A549 (cell line): ENCODE data around the gene ANKK1. TPM values are rescaled to one million over a fixed set of nuclear protein-coding genes. Genes with fewer than 3 reads are reported as not detected.

ENCODE experiments used
- ATAC-seq, 2 experiments: fragments of 200-7000 bp in 1 of 2; fragments of >200 bp in 1 of 2; cut with Nextera tagmentation in 1 of 2; cut with Tn5 transposase in 1 of 2; 3 replicates each; pipeline versions ENCODE4 v1.8.0 to v1.9.1; 2018 to 2020; ENCODE audit warnings: mild to moderate bottlenecking in 1 of 2, moderate library complexity in 1 of 2
- CTCF ChIA-PET: fragments of 300-600 bp; sonication (Branson Sonifier 250); formaldehyde crosslinking; extraction: SDS; loops from one replicate; lab custom pipeline; 2021; ENCODE audit warnings: antibody characterized with exemption, inconsistent platforms; lab: Yijun Ruan, JAX
- POLR2A ChIA-PET: fragments of 350-600 bp; formaldehyde crosslinking; extraction: SDS; loops from one replicate; lab custom pipeline; 2021; ENCODE audit warnings: antibody characterized with exemption, inconsistent platforms; lab: Yijun Ruan, JAX
- DNase-seq, 2 experiments: peaks; one replicate each; pipeline versions ENCODE4 v3.0.0 to v3.0.0-alpha.2; 2011 to 2016; ENCODE audit warnings: low read depth in 1 of 2, low spot score in 1 of 2
- FAIRE-seq: peaks from 2 replicates; lab custom pipeline; 2011; peaks lifted over from hg19 to GRCh38; lab: Jason Lieb, UNC
- H3K27ac ChIP-seq, 2 experiments: fragments of >200 bp; sonication (Bioruptor Twin); formaldehyde crosslinking; 3 replicates each; pipeline ENCODE4 v1.5.1; 2016 to 2017
- H3K4me1 ChIP-seq: fragments of >200 bp; sonication (Bioruptor Twin); formaldehyde crosslinking; 3 replicates; pipeline ENCODE4 v1.6.1; 2016
- H3K4me2 ChIP-seq: fragments of >200 bp; sonication (Bioruptor Twin); formaldehyde crosslinking; 3 replicates; pipeline ENCODE4 v1.6.1; 2016
- H3K4me3 ChIP-seq: fragments of >200 bp; sonication (Bioruptor Twin); formaldehyde crosslinking; 3 replicates; pipeline ENCODE4 v1.5.1; 2016
- H3K9me3 ChIP-seq: fragments of >200 bp; sonication (Bioruptor Twin); formaldehyde crosslinking; 3 replicates; pipeline ENCODE4 v1.6.1; 2016
- CBX2 ChIP-seq: fragments of 200-600 bp; sonication (generic); IDR thresholded peaks from 2 replicates; pipeline ENCODE4 v1.6.1; 2016; ENCODE audit warnings: low read depth, mild to moderate bottlenecking, borderline replicate concordance
- CEBPB ChIP-seq, 2 experiments: fragments of >200 bp in 1 of 2; sonication (Bioruptor Twin) in 1 of 2; formaldehyde crosslinking in 1 of 2; IDR thresholded peaks; 2 replicates each; pipeline ENCODE4 v1.6.1; 2012 to 2016
- EHF ChIP-seq: fragments of 250-450 bp; sonication (Bioruptor Pico); IDR thresholded peaks from 2 replicates; pipeline ENCODE4 v1.5.0; 2020; ENCODE audit warnings: mild to moderate bottlenecking
- GATA3 ChIP-seq: IDR thresholded peaks from 2 replicates; pipeline ENCODE4 v1.6.1; 2012; ENCODE audit warnings: borderline replicate concordance
- HDAC2 ChIP-seq: fragments of 200-600 bp; sonication (generic); IDR thresholded peaks from 2 replicates; pipeline ENCODE4 v1.6.1; 2016
- HEYL ChIP-seq: fragments of 250-450 bp; sonication (Bioruptor Pico); IDR thresholded peaks from 2 replicates; pipeline ENCODE4 v1.8.0; 2021; ENCODE audit warnings: mild to moderate bottlenecking, moderate library complexity
- HOXA7 ChIP-seq: fragments of 250-450 bp; sonication (Bioruptor Pico); IDR thresholded peaks from 2 replicates; pipeline ENCODE4 v1.5.0; 2020; ENCODE audit warnings: mild to moderate bottlenecking, moderate library complexity
- HOXB5 ChIP-seq: fragments of 250-450 bp; sonication (Bioruptor Pico); IDR thresholded peaks from 2 replicates; pipeline ENCODE4 v1.5.0; 2020; ENCODE audit warnings: mild to moderate bottlenecking, moderate library complexity
- JUN ChIP-seq, 2 experiments: fragments of >200 bp; sonication (Bioruptor Twin); formaldehyde crosslinking; IDR thresholded peaks; 2 replicates in 1 of 2; 3 replicates in 1 of 2; pipeline ENCODE4 v1.6.1; 2016 to 2017
- KDM1A ChIP-seq: fragments of 200-600 bp; sonication (generic); IDR thresholded peaks from 2 replicates; pipeline ENCODE4 v1.6.1; 2016; ENCODE audit warnings: low read depth, mild to moderate bottlenecking
- NPAS2 ChIP-seq: fragments of 250-450 bp; sonication (Bioruptor Pico); IDR thresholded peaks from 2 replicates; pipeline ENCODE4 v1.8.0; 2022; ENCODE audit warnings: mild to moderate bottlenecking, moderate library complexity, borderline replicate concordance
- POLR2AphosphoS2 ChIP-seq: conservative IDR thresholded peaks from 2 replicates; pipeline ENCODE4 v1.6.1; 2012; ENCODE audit warnings: low read length, improper control_type of control experiment, inconsistent platforms
- RARB ChIP-seq: fragments of 250-450 bp; sonication (Bioruptor Pico); IDR thresholded peaks from 2 replicates; pipeline ENCODE4 v1.8.0; 2021; ENCODE audit warnings: mild to moderate bottlenecking, moderate library complexity
- RNF2 ChIP-seq: fragments of 200-600 bp; sonication (generic); IDR thresholded peaks from 2 replicates; pipeline ENCODE4 v1.6.1; 2016; ENCODE audit warnings: low read depth, mild to moderate bottlenecking, antibody characterized with exemption, moderate library complexity, borderline replicate concordance
- SMC3 ChIP-seq: fragments of >200 bp; sonication (Bioruptor Twin); formaldehyde crosslinking; IDR thresholded peaks from 3 replicates; pipeline ENCODE4 v1.6.1; 2018; ENCODE audit warnings: inconsistent platforms
- SREBF2 ChIP-seq: fragments of 450-650 bp; IDR thresholded peaks from 2 replicates; pipeline ENCODE4 v1.6.1; 2014; ENCODE audit warnings: mild to moderate bottlenecking, moderate library complexity
- TP53 ChIP-seq: fragments of 250-450 bp; sonication (Bioruptor Pico); IDR thresholded peaks from 2 replicates; pipeline ENCODE4 v1.5.0; 2021; ENCODE audit warnings: mild to moderate bottlenecking, moderate library complexity
- ZNF302 ChIP-seq: fragments of 250-450 bp; sonication (Bioruptor Pico); IDR thresholded peaks from 2 replicates; pipeline ENCODE4 v1.9.0; 2021; ENCODE audit warnings: inconsistent platforms, mild to moderate bottlenecking, moderate library complexity
- WGBS: methylation state at CpG from one replicate; pipeline ENCODE4 v1.1.6; 2017; ENCODE audit errors: missing lambda C conversion rate; 5-methylcytosine and 5-hydroxymethylcytosine counted together
- polyA plus RNA-seq, 4 experiments: library from polyadenylated mRNA; depleted of rRNA in 3 of 4; stranded (reverse); fragments of >200 nt; fragmentation: RNase III in 1 of 4; extraction: RNeasy Plus Mini Kit Qiagen cat#74134 plus additional on column Dnase treatment in 1 of 4; gene quantifications; 2 replicates in 3 of 4; 3 replicates in 1 of 4; pipeline ENCODE4 v1.2.3, GENCODE V29; 2011 to 2017
- TF ChIP-seq, protein P1 (sequence below): IDR thresholded peaks from 2 replicates; pipeline ENCODE4 v1.6.1; 2012
- TF ChIP-seq, protein P2 (sequence below): IDR thresholded peaks from 2 replicates; pipeline ENCODE4 v1.6.1; 2012; ENCODE audit warnings: low read depth, borderline replicate concordance
- TF ChIP-seq, protein P3 (sequence below): fragments of >200 bp; sonication (Bioruptor Twin); formaldehyde crosslinking; IDR thresholded peaks from 3 replicates; pipeline ENCODE4 v1.5.1; 2016

Gene ANKK1
- polyA plus RNA-seq, 2 of the 4 experiments (the other 2 are of a cell fraction), result 0.08 TPM; not detected in 1

DNA sequence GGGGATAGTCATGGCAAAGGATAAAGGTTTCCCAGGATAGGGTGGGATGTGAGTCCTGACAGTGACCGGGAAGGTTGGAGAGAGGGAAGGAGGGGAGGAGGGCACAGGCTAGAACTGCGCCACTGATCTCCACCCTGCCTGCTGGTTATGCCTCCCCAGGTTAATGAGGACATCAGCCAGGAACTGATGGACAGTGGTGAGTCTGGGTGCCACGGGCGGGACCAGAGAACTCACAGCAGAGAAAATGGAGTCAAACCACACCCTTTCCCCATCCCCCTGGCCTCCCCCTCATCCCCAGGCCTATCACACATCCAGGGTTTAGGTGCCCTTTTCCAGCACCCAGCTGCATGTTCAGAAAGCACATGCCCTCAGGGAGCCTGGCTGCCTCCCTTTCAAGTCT, 10.2 kb downstream of the ANKK1 start:
- Histone ChIP-seq H3K9me3 (no peaks in the 10 kb centered on the region), H3K27ac (no peak overlapping the region), H3K4me2 (no peak overlapping the region), H3K4me1 (no peaks in the 10 kb centered on the region), H3K4me3 (no peak overlapping the region)
- ATAC-seq (no peak), FAIRE-seq (no peak), DNase-seq (no peak)
- 55% methylated on average over 4 of the region's 4 CpGs for WGBS
- POLR2A ChIA-PET, result no interaction called here
- CTCF ChIA-PET, result interaction anchor here (1.2 kb wide), 1 partner anchor 135 kb away, joined by 3 read pairs; no protein-coding TSS in a partner anchor
- TF ChIP-seq HDAC2, result no peak
- TF ChIP-seq RARB (CRISPR knock-in tag), result no peak
- TF ChIP-seq, protein P1, sequence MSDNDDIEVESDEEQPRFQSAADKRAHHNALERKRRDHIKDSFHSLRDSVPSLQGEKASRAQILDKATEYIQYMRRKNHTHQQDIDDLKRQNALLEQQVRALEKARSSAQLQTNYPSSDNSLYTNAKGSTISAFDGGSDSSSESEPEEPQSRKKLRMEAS, result no peak
- no peak for TF ChIP-seq JUN (IDR thresholded peaks at IDR 0.05)
- no peak for TF ChIP-seq NPAS2 (CRISPR knock-in tag)
- no peak for TF ChIP-seq POLR2AphosphoS2
- no peak for TF ChIP-seq SMC3
- TF ChIP-seq HEYL (CRISPR knock-in tag), result no peak
- TF ChIP-seq TP53 (CRISPR knock-in tag), result no peak
- TF ChIP-seq ZNF302 (CRISPR knock-in tag), result no peak

DNA sequence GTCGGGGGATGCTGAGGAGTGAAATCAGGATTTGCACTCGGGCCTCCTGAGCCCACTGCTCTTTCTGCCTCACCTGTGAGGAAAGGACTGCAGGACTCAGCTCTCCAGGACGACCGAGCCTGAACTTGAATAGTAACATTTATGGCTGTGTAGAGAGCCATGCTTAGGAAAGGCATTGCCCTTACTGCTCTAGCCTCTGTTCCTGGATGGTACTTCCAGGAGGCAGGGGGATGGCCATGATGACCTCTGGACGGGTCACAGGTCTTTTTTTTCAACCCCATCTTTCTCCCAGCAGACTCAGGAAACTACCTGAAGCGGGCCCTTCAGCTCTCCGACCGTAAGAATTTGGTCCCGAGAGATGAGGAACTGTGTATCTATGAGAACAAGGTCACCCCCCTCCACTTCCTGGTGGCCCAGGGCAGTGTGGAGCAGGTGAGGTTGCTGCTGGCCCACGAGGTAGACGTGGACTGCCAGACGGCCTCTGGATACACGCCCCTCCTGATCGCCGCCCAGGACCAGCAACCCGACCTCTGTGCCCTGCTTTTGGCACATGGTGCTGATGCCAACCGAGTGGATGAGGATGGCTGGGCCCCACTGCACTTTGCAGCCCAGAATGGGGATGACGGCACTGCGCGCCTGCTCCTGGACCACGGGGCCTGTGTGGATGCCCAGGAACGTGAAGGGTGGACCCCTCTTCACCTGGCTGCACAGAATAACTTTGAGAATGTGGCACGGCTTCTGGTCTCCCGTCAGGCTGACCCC, 11.3 kb downstream of the ANKK1 start:
- Histone ChIP-seq H3K27ac (no peak overlapping the region), H3K4me2 (no peak overlapping the region), H3K4me3 (no peak overlapping the region), H3K9me3 (no peaks in the 10 kb centered on the region), H3K4me1 (no peaks in the 10 kb centered on the region)
- ATAC-seq, result no peak
- 41% methylated on average over 15 of the region's 24 CpGs for WGBS
- POLR2A ChIA-PET, result no interaction called here
- no peak for DNase-seq
- TF ChIP-seq CBX2 (no peak), ZNF302 (CRISPR knock-in tag) (no peak), SREBF2 (no peak), HEYL (CRISPR knock-in tag) (no peak), EHF (CRISPR knock-in tag) (no peak), HOXA7 (CRISPR knock-in tag) (no peak), RNF2 (no peak), GATA3 (no peak), KDM1A (no peak), POLR2AphosphoS2 (no peak)
- TF ChIP-seq, protein P2, sequence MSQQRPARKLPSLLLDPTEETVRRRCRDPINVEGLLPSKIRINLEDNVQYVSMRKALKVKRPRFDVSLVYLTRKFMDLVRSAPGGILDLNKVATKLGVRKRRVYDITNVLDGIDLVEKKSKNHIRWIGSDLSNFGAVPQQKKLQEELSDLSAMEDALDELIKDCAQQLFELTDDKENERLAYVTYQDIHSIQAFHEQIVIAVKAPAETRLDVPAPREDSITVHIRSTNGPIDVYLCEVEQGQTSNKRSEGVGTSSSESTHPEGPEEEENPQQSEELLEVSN, result no peak
- TF ChIP-seq, protein P3, sequence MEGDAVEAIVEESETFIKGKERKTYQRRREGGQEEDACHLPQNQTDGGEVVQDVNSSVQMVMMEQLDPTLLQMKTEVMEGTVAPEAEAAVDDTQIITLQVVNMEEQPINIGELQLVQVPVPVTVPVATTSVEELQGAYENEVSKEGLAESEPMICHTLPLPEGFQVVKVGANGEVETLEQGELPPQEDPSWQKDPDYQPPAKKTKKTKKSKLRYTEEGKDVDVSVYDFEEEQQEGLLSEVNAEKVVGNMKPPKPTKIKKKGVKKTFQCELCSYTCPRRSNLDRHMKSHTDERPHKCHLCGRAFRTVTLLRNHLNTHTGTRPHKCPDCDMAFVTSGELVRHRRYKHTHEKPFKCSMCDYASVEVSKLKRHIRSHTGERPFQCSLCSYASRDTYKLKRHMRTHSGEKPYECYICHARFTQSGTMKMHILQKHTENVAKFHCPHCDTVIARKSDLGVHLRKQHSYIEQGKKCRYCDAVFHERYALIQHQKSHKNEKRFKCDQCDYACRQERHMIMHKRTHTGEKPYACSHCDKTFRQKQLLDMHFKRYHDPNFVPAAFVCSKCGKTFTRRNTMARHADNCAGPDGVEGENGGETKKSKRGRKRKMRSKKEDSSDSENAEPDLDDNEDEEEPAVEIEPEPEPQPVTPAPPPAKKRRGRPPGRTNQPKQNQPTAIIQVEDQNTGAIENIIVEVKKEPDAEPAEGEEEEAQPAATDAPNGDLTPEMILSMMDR, result no peak
- TF ChIP-seq, protein P1, result no peak
- no peak for FAIRE-seq
- CTCF ChIA-PET, result interaction anchor here (0.9 to 1.2 kb wide), 2 partner anchors 10 to 134 kb away, joined by 3 to 4 read pairs; no protein-coding TSS in a partner anchor

DNA sequence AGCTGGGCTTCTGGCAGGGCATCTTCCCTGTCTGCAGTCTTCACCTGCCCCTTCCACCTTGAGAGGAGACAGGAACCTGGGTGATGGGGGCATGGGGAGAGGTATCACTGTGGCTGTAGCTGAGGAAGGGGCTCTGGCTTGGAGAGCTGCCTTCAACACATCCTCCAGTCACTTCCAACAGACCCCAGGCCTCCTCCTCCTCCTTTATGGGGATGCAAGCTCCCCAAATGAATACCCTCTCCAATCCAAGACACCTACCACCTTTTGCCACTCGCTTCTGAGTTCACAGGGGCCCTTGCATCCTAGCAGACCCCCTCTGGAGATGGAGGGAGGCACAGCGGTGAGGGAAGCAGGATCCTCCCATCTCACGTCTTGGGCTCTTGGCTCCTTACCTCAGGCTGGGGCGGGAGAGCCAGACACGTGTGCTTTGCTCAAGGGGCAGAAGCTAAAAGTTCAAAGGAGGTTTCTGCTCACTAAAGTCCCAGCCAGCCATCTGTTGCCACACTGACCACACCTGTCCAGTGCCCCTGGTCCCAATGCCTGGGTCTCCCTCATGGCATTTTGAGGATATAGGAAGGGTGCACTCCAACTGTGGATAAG, 13.2 kb downstream of the ANKK1 start:
- Histone ChIP-seq H3K4me3 (no peak overlapping the region), H3K9me3 (no peaks in the 10 kb centered on the region), H3K4me1 (no peaks in the 10 kb centered on the region), H3K4me2 (no peak overlapping the region), H3K27ac (no peak overlapping the region)
- WGBS, result 0% methylated on average over 3 of the region's 5 CpGs
- CTCF ChIA-PET, result interaction anchor here (1.4 kb wide), 1 partner anchor 14 kb away, joined by 3 read pairs; no protein-coding TSS in a partner anchor
- no peak for DNase-seq
- no peak for FAIRE-seq
- ATAC-seq, result no peak
- POLR2A ChIA-PET, result no interaction called here
- TF ChIP-seq HOXB5 (CRISPR knock-in tag) (no peak), CEBPB (IDR thresholded peaks at IDR 0.05) (no peak)
